SU-DHL-6 (cell line): Measurements from ENCODE around the gene LOXL1.

Experiments
- H2AFZ ChIP-seq: fragments of 200-600 bp; sonication (generic); 2 replicates; pipeline ENCODE4 v1.6.1; 2014; ENCODE audit warnings: low read depth, mild to moderate bottlenecking, moderate library complexity, mixed read lengths, antibody characterized with exemption, low read length; ENCODE audit not compliant: severe bottlenecking
- H3F3A ChIP-seq: fragments of 200-600 bp; shearing (Covaris generic); 2 replicates; pipeline ENCODE4 v1.6.0; 2016; ENCODE audit warnings: antibody characterized with exemption, mild to moderate bottlenecking; ENCODE audit not compliant: insufficient read depth
- H3K27ac ChIP-seq: fragments of 200-600 bp; sonication (generic); 2 replicates; pipeline ENCODE4 v1.5.1; 2016; ENCODE audit warnings: low read depth, mild to moderate bottlenecking, low read length, moderate library complexity, mixed read lengths
- H3K27me3 ChIP-seq: fragments of 200-600 bp; sonication (generic), shearing (Covaris generic); 2 replicates; pipeline ENCODE4 v1.6.0; 2014; ENCODE audit warnings: mild to moderate bottlenecking, low read length
- H3K36me3 ChIP-seq: fragments of 200-600 bp; sonication (generic); 2 replicates; pipeline ENCODE4 v1.6.1; 2014; ENCODE audit warnings: mild to moderate bottlenecking, low read length, mixed read lengths
- H3K4me2 ChIP-seq: fragments of 300-600, 200-600 bp; shearing (Covaris generic), sonication (generic); 2 replicates; pipeline ENCODE4 v1.6.0; 2014; ENCODE audit warnings: low read length, low read depth, mild to moderate bottlenecking; ENCODE audit not compliant: poor library complexity, severe bottlenecking
- H3K4me3 ChIP-seq: fragments of 200-600 bp; sonication (generic); 2 replicates; pipeline ENCODE4 v1.5.1; 2014; ENCODE audit warnings: antibody characterized with exemption, low read length, mild to moderate bottlenecking, mixed read lengths; ENCODE audit not compliant: insufficient read depth, poor library complexity, severe bottlenecking
- H3K79me2 ChIP-seq: fragments of 200-600 bp; sonication (generic); 2 replicates; pipeline ENCODE4 v1.6.1; 2014; ENCODE audit warnings: mild to moderate bottlenecking, low read length, moderate library complexity; ENCODE audit not compliant: insufficient read depth
- H3K9ac ChIP-seq: fragments of 200-600 bp; sonication (generic); 2 replicates; pipeline ENCODE4 v1.7.0; 2014; ENCODE audit warnings: mild to moderate bottlenecking, low read length
- H3K9me2 ChIP-seq: fragments of 200-600 bp; sonication (generic); replicated peaks from 2 replicates; pipeline ENCODE4 v1.6.1; 2014; ENCODE audit warnings: low read length; ENCODE audit not compliant: insufficient read depth
- H3K9me3 ChIP-seq: fragments of 200-600 bp; sonication (generic); 2 replicates; pipeline ENCODE4 v1.6.1; 2014; ENCODE audit warnings: low read length, mixed read lengths; ENCODE audit not compliant: insufficient read depth
- H4K20me1 ChIP-seq: fragments of 200-600 bp; sonication (generic); 2 replicates; pipeline ENCODE4 v1.6.1; 2014; ENCODE audit warnings: low read depth, mild to moderate bottlenecking, antibody characterized with exemption, low read length, moderate library complexity, mixed read lengths
- EZH2phosphoT487 ChIP-seq: fragments of 200-600 bp; sonication (generic), shearing (Covaris generic); conservative IDR thresholded peaks from 2 replicates; pipeline ENCODE4 v1.6.1; 2018; ENCODE audit warnings: mild to moderate bottlenecking, antibody characterized with exemption, low read length, moderate library complexity, mixed read lengths
- TF ChIP-seq, protein P1 (sequence below): fragments of 200-600 bp; sonication (generic); IDR thresholded peaks from one replicate; pipeline ENCODE4 v1.5.1; 2017; ENCODE audit warnings: antibody characterized with exemption, mild to moderate bottlenecking, low read length, moderate library complexity; ENCODE audit not compliant: insufficient read depth, poor library complexity, severe bottlenecking

LOXL1 gene

DNA sequence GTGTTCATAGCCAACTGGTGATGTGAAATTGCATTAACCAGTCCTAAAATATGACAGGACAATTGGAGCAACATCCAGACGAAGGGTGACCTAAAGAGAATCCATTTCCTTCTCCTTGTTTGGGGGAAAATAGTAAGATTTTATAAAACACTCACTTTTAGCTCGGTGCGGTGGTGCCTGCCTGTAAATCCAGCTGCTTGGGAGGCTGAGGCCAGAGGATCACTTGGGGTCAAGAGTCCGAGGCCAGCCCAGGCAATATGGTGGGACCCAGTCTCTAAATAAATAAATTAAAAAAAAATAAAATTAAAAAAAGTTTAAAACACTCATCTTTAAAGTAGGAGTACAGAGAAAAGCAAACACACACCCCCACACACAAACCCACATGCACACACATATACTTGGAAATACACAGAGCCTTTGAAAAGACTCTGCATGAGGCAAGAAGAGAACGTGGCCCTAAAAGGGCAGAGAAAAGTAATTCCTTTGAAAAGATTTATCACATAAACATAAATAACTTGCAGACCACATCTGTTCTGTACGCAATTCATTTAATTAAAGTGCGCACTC lies 14.1 kb upstream of the LOXL1 start:
- Histone ChIP-seq H3K79me2 (no peaks in the 10 kb centered on the region), H4K20me1 (no peaks in the 10 kb centered on the region), H3K9me2 (no peaks in the 10 kb centered on the region), H3F3A (no peaks in the 10 kb centered on the region), H2AFZ (no peak overlapping the region), H3K4me2 (no peak overlapping the region), H3K9ac (no peak overlapping the region), H3K36me3 (no peaks in the 10 kb centered on the region), H3K27me3 (no peaks in the 10 kb centered on the region), H3K9me3 (no peaks in the 10 kb centered on the region), H3K4me3 (no peak overlapping the region), H3K27ac (no peak overlapping the region)
- no peak for TF ChIP-seq EZH2phosphoT487
- TF ChIP-seq, protein P1, sequence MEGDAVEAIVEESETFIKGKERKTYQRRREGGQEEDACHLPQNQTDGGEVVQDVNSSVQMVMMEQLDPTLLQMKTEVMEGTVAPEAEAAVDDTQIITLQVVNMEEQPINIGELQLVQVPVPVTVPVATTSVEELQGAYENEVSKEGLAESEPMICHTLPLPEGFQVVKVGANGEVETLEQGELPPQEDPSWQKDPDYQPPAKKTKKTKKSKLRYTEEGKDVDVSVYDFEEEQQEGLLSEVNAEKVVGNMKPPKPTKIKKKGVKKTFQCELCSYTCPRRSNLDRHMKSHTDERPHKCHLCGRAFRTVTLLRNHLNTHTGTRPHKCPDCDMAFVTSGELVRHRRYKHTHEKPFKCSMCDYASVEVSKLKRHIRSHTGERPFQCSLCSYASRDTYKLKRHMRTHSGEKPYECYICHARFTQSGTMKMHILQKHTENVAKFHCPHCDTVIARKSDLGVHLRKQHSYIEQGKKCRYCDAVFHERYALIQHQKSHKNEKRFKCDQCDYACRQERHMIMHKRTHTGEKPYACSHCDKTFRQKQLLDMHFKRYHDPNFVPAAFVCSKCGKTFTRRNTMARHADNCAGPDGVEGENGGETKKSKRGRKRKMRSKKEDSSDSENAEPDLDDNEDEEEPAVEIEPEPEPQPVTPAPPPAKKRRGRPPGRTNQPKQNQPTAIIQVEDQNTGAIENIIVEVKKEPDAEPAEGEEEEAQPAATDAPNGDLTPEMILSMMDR, result no peak

DNA sequence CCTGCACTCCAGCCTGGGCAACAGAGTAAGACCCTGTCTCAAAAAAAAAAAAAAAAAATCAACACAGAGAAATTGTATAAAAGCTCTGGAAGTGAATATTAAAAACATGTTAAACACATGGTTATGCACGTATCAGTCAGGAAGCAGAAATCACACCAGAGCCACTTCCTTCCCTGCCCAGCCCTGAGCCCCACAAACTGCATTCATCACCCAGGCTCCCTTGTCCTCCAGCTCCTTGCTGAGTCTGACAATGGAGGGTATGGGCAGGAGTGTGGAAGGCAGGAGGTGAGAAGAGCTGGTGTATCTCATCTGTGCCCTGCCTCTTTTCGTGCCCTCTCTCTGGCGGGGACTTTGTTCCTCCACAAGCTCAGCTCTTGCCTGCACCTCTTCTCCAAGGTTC lies 12.1 kb upstream of the LOXL1 start:
- no peak overlapping the region for H3K27ac ChIP-seq
- H3K9me2 ChIP-seq, result no peaks in the 10 kb centered on the region
- H3F3A ChIP-seq, result no peaks in the 10 kb centered on the region
- no peaks in the 10 kb centered on the region for H4K20me1 ChIP-seq
- no peak overlapping the region for H3K9ac ChIP-seq
- H3K4me3 ChIP-seq, result no peak overlapping the region
- H3K79me2 ChIP-seq, result no peaks in the 10 kb centered on the region
- H3K4me2 ChIP-seq, result no peak overlapping the region
- no peak overlapping the region for H2AFZ ChIP-seq
- H3K36me3 ChIP-seq, result no peaks in the 10 kb centered on the region
- H3K27me3 ChIP-seq, result no peaks in the 10 kb centered on the region
- no peaks in the 10 kb centered on the region for H3K9me3 ChIP-seq
- TF ChIP-seq, protein P1, result no peak
- no peak for TF ChIP-seq EZH2phosphoT487

DNA sequence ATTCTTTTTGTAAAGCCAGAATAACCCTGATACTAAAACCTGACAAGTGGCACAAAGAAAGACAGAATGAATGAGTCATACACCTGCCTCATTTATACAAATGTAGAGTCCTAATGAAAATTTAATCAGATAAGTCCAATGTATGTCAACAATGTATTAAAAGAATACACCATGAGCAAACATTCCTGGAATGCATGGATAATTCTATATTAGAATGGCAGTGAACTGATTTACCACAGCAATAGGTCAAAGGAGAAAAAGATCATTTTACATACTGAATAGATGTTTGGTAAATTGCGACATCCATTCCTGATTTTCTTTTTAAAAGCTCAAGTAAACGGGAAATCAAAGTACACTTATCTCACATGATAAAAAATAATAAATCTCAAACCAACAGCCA lies 11.2 kb upstream of the LOXL1 start:
- Histone ChIP-seq H3K4me3 (no peak overlapping the region), H3K36me3 (no peaks in the 10 kb centered on the region), H3K9me2 (no peaks in the 10 kb centered on the region), H3F3A (no peaks in the 10 kb centered on the region), H4K20me1 (no peaks in the 10 kb centered on the region), H3K27ac (no peak overlapping the region), H3K9ac (no peak overlapping the region), H3K9me3 (no peaks in the 10 kb centered on the region), H3K79me2 (no peaks in the 10 kb centered on the region), H3K27me3 (no peaks in the 10 kb centered on the region), H3K4me2 (no peak overlapping the region), H2AFZ (no peak overlapping the region)
- TF ChIP-seq EZH2phosphoT487, result no peak
- TF ChIP-seq, protein P1, result no peak
